H9 (cell line): ENCODE results near the gene PPFIBP1. TPM values are rescaled to one million over a fixed set of nuclear protein-coding genes. Genes with fewer than 3 reads are reported as not detected.

Experiments
- DNase-seq: peaks from one replicate; pipeline ENCODE4 v3.0.0-alpha.2; 2017
- H2AFZ ChIP-seq: one replicate; pipeline ENCODE4 v1.6.1; 2013; ENCODE audit warnings: mild to moderate bottlenecking, low read length, control low read depth, moderate library complexity
- H2AK5ac ChIP-seq: 2 replicates; pipeline ENCODE4 v1.6.1; 2013; ENCODE audit warnings: low read length, control low read depth, mixed read lengths; ENCODE audit not compliant: insufficient read length
- H2BK120ac ChIP-seq: one replicate; pipeline ENCODE4 v1.6.1; 2013; ENCODE audit warnings: low read depth, mild to moderate bottlenecking, low read length, control low read depth, inconsistent platforms; ENCODE audit not compliant: poor library complexity, severe bottlenecking
- H2BK12ac ChIP-seq: 2 replicates; pipeline ENCODE4 v1.6.1; 2013; ENCODE audit warnings: low read length, control low read depth, mixed read lengths, low read depth; ENCODE audit not compliant: insufficient read length
- H2BK15ac ChIP-seq: 2 replicates; pipeline ENCODE4 v1.6.1; 2013; ENCODE audit warnings: low read depth, low read length, control low read depth
- H2BK20ac ChIP-seq: one replicate; pipeline ENCODE4 v1.6.1; 2013; ENCODE audit warnings: low read depth, mild to moderate bottlenecking, low read length, control low read depth, inconsistent platforms; ENCODE audit not compliant: poor library complexity, severe bottlenecking
- H2BK5ac ChIP-seq: 2 replicates; pipeline ENCODE4 v1.6.1; 2013; ENCODE audit warnings: low read length, control low read depth, mixed read lengths; ENCODE audit not compliant: insufficient read length
- H3K14ac ChIP-seq: 2 replicates; pipeline ENCODE4 v1.6.1; 2013; ENCODE audit warnings: low read length, control low read depth; ENCODE audit not compliant: insufficient read depth
- H3K18ac ChIP-seq: 2 replicates; pipeline ENCODE4 v1.6.1; 2013; ENCODE audit warnings: low read depth, mild to moderate bottlenecking, mixed read lengths, low read length, control low read depth; ENCODE audit not compliant: insufficient read length
- H3K23ac ChIP-seq: 2 replicates; pipeline ENCODE4 v1.6.1; 2013; ENCODE audit warnings: low read length, control low read depth, mixed read lengths, low read depth; ENCODE audit not compliant: insufficient read length
- H3K23me2 ChIP-seq: 2 replicates; pipeline ENCODE4 v1.6.1; 2013; ENCODE audit warnings: low read depth, mild to moderate bottlenecking, mixed read lengths, low read length, control low read depth; ENCODE audit not compliant: insufficient read length, poor library complexity, severe bottlenecking
- H3K27ac ChIP-seq: 2 replicates; pipeline ENCODE4 v1.5.1; 2013; ENCODE audit warnings: low read length, control low read depth, mixed read lengths, low read depth; ENCODE audit not compliant: insufficient read length
- H3K27me3 ChIP-seq: 2 replicates; pipeline ENCODE4 v1.6.1; 2013; ENCODE audit warnings: low read length, control low read depth, inconsistent platforms; ENCODE audit not compliant: insufficient read depth
- H3K4ac ChIP-seq: 2 replicates; pipeline ENCODE4 v1.6.1; 2013; ENCODE audit warnings: low read depth, mild to moderate bottlenecking, control low read depth, inconsistent platforms, low read length, moderate library complexity
- H3K4me1 ChIP-seq: 2 replicates; pipeline ENCODE4 v1.6.1; 2013; ENCODE audit warnings: low read length, control low read depth, inconsistent platforms; ENCODE audit not compliant: insufficient read depth
- H3K4me2 ChIP-seq: 2 replicates; pipeline ENCODE4 v1.6.1; 2013; ENCODE audit warnings: low read length, control low read depth, mixed read lengths; ENCODE audit not compliant: insufficient read length, insufficient read depth
- H3K56ac ChIP-seq: 2 replicates; pipeline ENCODE4 v1.6.1; 2013; ENCODE audit warnings: low read depth, mild to moderate bottlenecking, mixed read lengths, low read length, control low read depth; ENCODE audit not compliant: insufficient read length
- H3K79me1 ChIP-seq: 2 replicates; pipeline ENCODE4 v1.6.1; 2013; ENCODE audit warnings: low read depth, mild to moderate bottlenecking, moderate library complexity, low read length, control low read depth, inconsistent platforms; ENCODE audit not compliant: insufficient read depth, poor library complexity, severe bottlenecking
- H3K79me2 ChIP-seq: 2 replicates; pipeline ENCODE4 v1.6.1; 2013; ENCODE audit warnings: low read length, control low read depth, inconsistent platforms; ENCODE audit not compliant: insufficient read depth
- H3K9ac ChIP-seq: 2 replicates; pipeline ENCODE4 v1.6.1; 2013; ENCODE audit warnings: low read length, control low read depth, mixed read lengths; ENCODE audit not compliant: insufficient read length; ENCODE audit errors: extremely low read depth
- H3K9me3 ChIP-seq: one replicate; pipeline ENCODE4 v1.6.1; 2013; ENCODE audit warnings: low read depth, low read length, inconsistent platforms; ENCODE audit not compliant: control insufficient read depth
- H3T11ph ChIP-seq: one replicate; pipeline ENCODE4 v1.6.1; 2013; ENCODE audit warnings: mild to moderate bottlenecking, low read length, control low read depth, inconsistent platforms
- H4K20me1 ChIP-seq: one replicate; pipeline ENCODE4 v1.6.1; 2013; ENCODE audit not compliant: control insufficient read depth, insufficient read length, insufficient read depth
- H4K5ac ChIP-seq: 2 replicates; pipeline ENCODE4 v1.6.1; 2013; ENCODE audit warnings: low read depth, mild to moderate bottlenecking, mixed read lengths, low read length, control low read depth; ENCODE audit not compliant: insufficient read length
- H4K8ac ChIP-seq: replicated peaks from 2 replicates; pipeline ENCODE4 v1.6.1; 2013; ENCODE audit warnings: low read length, control low read depth, mixed read lengths, low read depth; ENCODE audit not compliant: insufficient read length
- H4K91ac ChIP-seq: 2 replicates; pipeline ENCODE4 v1.6.1; 2013; ENCODE audit warnings: low read depth, mild to moderate bottlenecking, moderate library complexity, mixed read lengths, low read length, control low read depth; ENCODE audit not compliant: insufficient read length
- H3K27ac Mint-ChIP-seq, 3 experiments: 2 replicates in 2 of 3; 3 replicates in 1 of 3; pipeline ENCODE4 v1.8.0; 2020 to 2021; ENCODE audit warnings: mixed read lengths in 3 of 3, mild to moderate bottlenecking in 1 of 3, moderate library complexity in 1 of 3
- H3K27me3 Mint-ChIP-seq: 2 replicates; pipeline ENCODE4 v1.8.0; 2021; ENCODE audit warnings: low read depth, mild to moderate bottlenecking, moderate library complexity, mixed read lengths
- H3K36me3 Mint-ChIP-seq, 3 experiments: 2 replicates in 2 of 3; 3 replicates in 1 of 3; pipeline ENCODE4 v1.8.0; 2020 to 2021; ENCODE audit warnings: low read depth in 3 of 3, mixed read lengths in 3 of 3; ENCODE audit not compliant: insufficient read depth in 1 of 3
- H3K4me1 Mint-ChIP-seq, 2 experiments: 2 replicates each; pipeline ENCODE4 v1.8.0; 2020; ENCODE audit warnings: mixed read lengths in 2 of 2
- H3K4me3 Mint-ChIP-seq, 2 experiments: 2 replicates in 1 of 2; 3 replicates in 1 of 2; pipeline ENCODE4 v1.8.0; 2020 to 2021; ENCODE audit warnings: mild to moderate bottlenecking in 2 of 2, mixed read lengths in 2 of 2, moderate library complexity in 1 of 2
- H3K9me3 Mint-ChIP-seq, 2 experiments: 2 replicates in 1 of 2; 3 replicates in 1 of 2; pipeline ENCODE4 v1.8.0; 2020; ENCODE audit warnings: mild to moderate bottlenecking in 2 of 2, mixed read lengths in 2 of 2, moderate library complexity in 1 of 2
- WGBS: extraction: QIAGEN DNeasy Blood & Tissue Kit; methylation state at CpG from one replicate; pipeline ENCODE4 v1.1.7; 2013; ENCODE audit warnings: missing lambda C conversion rate, low lambda C conversion rate, mixed read lengths; ENCODE audit not compliant: insufficient read length; ENCODE audit errors: extremely low coverage; 5-methylcytosine and 5-hydroxymethylcytosine counted together
- total RNA-seq: library from RNA; stranded (reverse); gene quantifications from 2 replicates; pipeline ENCODE4 v1.2.1, GENCODE V29; 2021
- TF ChIP-seq, protein P1 (sequence below): fragments of 200-600 bp; sonication (generic); conservative IDR thresholded peaks from 3 replicates; pipeline ENCODE4 v1.8.0; 2021; ENCODE audit warnings: antibody characterized with exemption, mild to moderate bottlenecking

PPFIBP1 gene
- total RNA-seq, 1 experiment from 2014 or later, result 29.2 TPM

GRCh38 chr12:27508736-27509431 is 15.1 kb upstream of the PPFIBP1 start:
- no peak overlapping the region for H2BK15ac ChIP-seq
- TF ChIP-seq, protein P1, sequence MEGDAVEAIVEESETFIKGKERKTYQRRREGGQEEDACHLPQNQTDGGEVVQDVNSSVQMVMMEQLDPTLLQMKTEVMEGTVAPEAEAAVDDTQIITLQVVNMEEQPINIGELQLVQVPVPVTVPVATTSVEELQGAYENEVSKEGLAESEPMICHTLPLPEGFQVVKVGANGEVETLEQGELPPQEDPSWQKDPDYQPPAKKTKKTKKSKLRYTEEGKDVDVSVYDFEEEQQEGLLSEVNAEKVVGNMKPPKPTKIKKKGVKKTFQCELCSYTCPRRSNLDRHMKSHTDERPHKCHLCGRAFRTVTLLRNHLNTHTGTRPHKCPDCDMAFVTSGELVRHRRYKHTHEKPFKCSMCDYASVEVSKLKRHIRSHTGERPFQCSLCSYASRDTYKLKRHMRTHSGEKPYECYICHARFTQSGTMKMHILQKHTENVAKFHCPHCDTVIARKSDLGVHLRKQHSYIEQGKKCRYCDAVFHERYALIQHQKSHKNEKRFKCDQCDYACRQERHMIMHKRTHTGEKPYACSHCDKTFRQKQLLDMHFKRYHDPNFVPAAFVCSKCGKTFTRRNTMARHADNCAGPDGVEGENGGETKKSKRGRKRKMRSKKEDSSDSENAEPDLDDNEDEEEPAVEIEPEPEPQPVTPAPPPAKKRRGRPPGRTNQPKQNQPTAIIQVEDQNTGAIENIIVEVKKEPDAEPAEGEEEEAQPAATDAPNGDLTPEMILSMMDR, result no peak
- no peak overlapping the region for H2BK120ac ChIP-seq
- H3K4me2 ChIP-seq, result no peak overlapping the region
- no peak overlapping the region for H3K4me3 Mint-ChIP-seq
- no peaks in the 10 kb centered on the region for H3K36me3 Mint-ChIP-seq
- no peaks in the 10 kb centered on the region for H3K27me3 ChIP-seq
- no peak overlapping the region for H2BK12ac ChIP-seq
- H2BK5ac ChIP-seq, result no peak overlapping the region
- no peaks in the 10 kb centered on the region for H4K20me1 ChIP-seq
- H2AFZ ChIP-seq, result no peak overlapping the region
- H2AK5ac ChIP-seq, result no peak overlapping the region
- H3K14ac ChIP-seq, result no peak overlapping the region
- no peak overlapping the region for H3K56ac ChIP-seq
- H3K79me2 ChIP-seq, result no peaks in the 10 kb centered on the region
- H3K23me2 ChIP-seq, result no peaks in the 10 kb centered on the region
- no peak overlapping the region for H3K23ac ChIP-seq
- no peak overlapping the region for H2BK20ac ChIP-seq
- H3K27ac Mint-ChIP-seq, result no peak overlapping the region
- DNase-seq, result no peak
- H4K8ac ChIP-seq, result no peak overlapping the region
- H3K9ac ChIP-seq, result no peak overlapping the region
- H3K9me3 Mint-ChIP-seq, result no peaks in the 10 kb centered on the region
- H3K4me1 ChIP-seq, result no peaks in the 10 kb centered on the region
- no CpG with 5 or more reads among the region's 5 CpGs for WGBS
- peaks cover 0 to 4% of the 10 kb centered on the region in 2 experiments; a peak in 3 of 4 replicates for H3K4me1 Mint-ChIP-seq
- H3K27me3 Mint-ChIP-seq, result no peaks in the 10 kb centered on the region; the same call in 1 of the 2 replicates
- no peaks in the 10 kb centered on the region for H3K79me1 ChIP-seq
- no peaks in the 10 kb centered on the region for H3K9me3 ChIP-seq
- no peak overlapping the region for H3K4ac ChIP-seq
- H3K18ac ChIP-seq, result no peak overlapping the region
- H3T11ph ChIP-seq, result no peak overlapping the region
- no peak overlapping the region for H4K91ac ChIP-seq
- H4K5ac ChIP-seq, result no peak overlapping the region
- no peak overlapping the region for H3K27ac ChIP-seq
